K562 (cell line): ENCODE measurements around the gene APOA1. TPM values are rescaled to one million over a fixed set of nuclear protein-coding genes. Genes with fewer than 3 reads are reported as not detected.

ENCODE experiments used
- ATAC-seq: fragments of 200-7000 bp; cut with Tn5 transposase; 3 replicates; pipeline ENCODE4 v1.9.1; 2020; ENCODE audit warnings: moderate library complexity
- BruUV-seq: library from RNA; stranded (reverse); fragments of 400-500 nt; replicated peaks from 2 replicates; lab custom pipeline; 2021; lab: Mats Ljungman, UMichigan
- CTCF ChIA-PET: fragments of 300-600 bp; formaldehyde crosslinking; extraction: SDS; loops from one replicate; lab custom pipeline; 2021; ENCODE audit warnings: low intra/inter-chr PET ratio; lab: Yijun Ruan, JAX
- POLR2A ChIA-PET: fragments of 300-600, 350-650 bp; sonication (Branson Sonifier 250); formaldehyde crosslinking; extraction: SDS; loops from one replicate; lab custom pipeline; 2021; ENCODE audit warnings: antibody characterized with exemption, inconsistent platforms; lab: Yijun Ruan, JAX
- DNase-seq, 4 experiments: peaks; one replicate each; pipeline versions ENCODE4 v3.0.0 to v3.0.0-alpha.2; 2011 to 2018; ENCODE audit warnings: low spot score in 3 of 4, mixed read lengths in 3 of 4; ENCODE audit errors: extremely low read depth in 1 of 4
- FAIRE-seq: peaks from 2 replicates; lab custom pipeline; 2011; peaks lifted over from hg19 to GRCh38; lab: Jason Lieb, UNC
- H2AFZ ChIP-seq: 2 replicates; pipeline ENCODE4 v1.6.0; 2011; ENCODE audit warnings: low read depth, low read length, control low read depth, inconsistent platforms
- H3K27ac ChIP-seq: fragments of 200-600 bp; 3 replicates; pipeline ENCODE4 v1.8.0; 2011; ENCODE audit warnings: low read depth, mild to moderate bottlenecking, control low read depth, inconsistent platforms, low read length, moderate library complexity, mixed read lengths; ENCODE audit errors: extremely low read depth
- H3K27me3 ChIP-seq, 2 experiments: fragments of 300-600 bp in 1 of 2; 2 replicates in 1 of 2; 3 replicates in 1 of 2; pipeline versions ENCODE4 v1.6.0 to v1.8.0; 2011; ENCODE audit warnings: inconsistent platforms in 2 of 2, low read length in 2 of 2, mild to moderate bottlenecking in 1 of 2, mixed read lengths in 1 of 2, moderate library complexity in 1 of 2; ENCODE audit not compliant: control insufficient read depth in 2 of 2, insufficient read depth in 2 of 2
- H3K36me3 ChIP-seq: fragments of 300-600 bp; 3 replicates; pipeline ENCODE4 v1.8.0; 2011; ENCODE audit warnings: mild to moderate bottlenecking, low read length, inconsistent platforms; ENCODE audit not compliant: control insufficient read depth, insufficient read depth
- H3K4me1 ChIP-seq, 2 experiments: fragments of 200-600 bp in 1 of 2; replicated peaks in 1 of 2; 2 replicates in 1 of 2; 3 replicates in 1 of 2; pipeline versions ENCODE4 v1.5.1 to v1.8.0; 2011; ENCODE audit warnings: inconsistent platforms in 2 of 2, low read length in 2 of 2, mild to moderate bottlenecking in 1 of 2, mixed read lengths in 1 of 2, moderate library complexity in 1 of 2; ENCODE audit not compliant: control insufficient read depth in 2 of 2, insufficient read depth in 2 of 2
- H3K4me2 ChIP-seq: 2 replicates; pipeline ENCODE4 v1.6.1; 2011; ENCODE audit warnings: low read length, control low read depth, inconsistent platforms, mixed read lengths; ENCODE audit not compliant: insufficient read depth
- H3K4me3 ChIP-seq: fragments of 200-600 bp; sonication (generic), shearing (Covaris generic); 2 replicates; pipeline ENCODE4 v1.5.1; 2016; ENCODE audit warnings: control low read depth, inconsistent platforms
- H3K79me2 ChIP-seq: fragments of 200-600 bp; 3 replicates; pipeline ENCODE4 v1.8.0; 2011; ENCODE audit warnings: low read length, inconsistent platforms; ENCODE audit not compliant: control insufficient read depth, insufficient read depth
- H3K9ac ChIP-seq, 2 experiments: 2 replicates each; pipeline versions ENCODE4 v1.6.0 to v1.6.1; 2011; ENCODE audit warnings: low read depth in 2 of 2, low read length in 2 of 2, control low read depth in 1 of 2, inconsistent platforms in 1 of 2, mild to moderate bottlenecking in 1 of 2, mixed read lengths in 1 of 2; ENCODE audit not compliant: insufficient read depth in 1 of 2
- H3K9me1 ChIP-seq: one replicate; pipeline ENCODE4 v1.6.0; 2011; ENCODE audit warnings: inconsistent platforms, mild to moderate bottlenecking, low read length, moderate library complexity; ENCODE audit not compliant: control insufficient read depth, insufficient read depth
- H3K9me3 ChIP-seq: replicated peaks from 2 replicates; pipeline ENCODE4 v1.5.1; 2011; ENCODE audit warnings: low read depth, low read length, inconsistent platforms; ENCODE audit not compliant: control insufficient read depth, insufficient read depth
- H4K20me1 ChIP-seq: replicated peaks from 2 replicates; pipeline ENCODE4 v1.6.1; 2011; ENCODE audit warnings: low read length, inconsistent platforms, mixed read lengths; ENCODE audit not compliant: control insufficient read depth, insufficient read depth
- CREBBP ChIP-seq: IDR thresholded peaks from one replicate; pipeline ENCODE4 v1.6.1; 2012; ENCODE audit warnings: low read depth, mild to moderate bottlenecking, control low read depth, inconsistent platforms, low read length
- HDAC3 ChIP-seq: fragments of 450-650 bp; IDR thresholded peaks from 2 replicates; pipeline ENCODE4 v1.6.1; 2018; ENCODE audit warnings: borderline replicate concordance, mild to moderate bottlenecking, moderate library complexity; ENCODE audit not compliant: partially characterized antibody
- LEF1 ChIP-seq: fragments of 450-650 bp; IDR thresholded peaks from 2 replicates; pipeline ENCODE4 v1.6.1; 2016; ENCODE audit warnings: mild to moderate bottlenecking
- NCOA6 ChIP-seq: fragments of 450-650 bp; IDR thresholded peaks from 2 replicates; pipeline ENCODE4 v1.6.1; 2017; ENCODE audit warnings: mild to moderate bottlenecking
- NONO ChIP-seq, 2 experiments: fragments of 200-400 bp in 1 of 2; fragments of 450-650 bp in 1 of 2; formaldehyde crosslinking in 1 of 2; IDR thresholded peaks; 2 replicates each; pipeline ENCODE4 v1.6.1; 2017; ENCODE audit warnings: low read depth in 2 of 2, mild to moderate bottlenecking in 2 of 2, moderate library complexity in 2 of 2, low read length in 1 of 2
- POLR2H ChIP-seq: IDR thresholded peaks from 2 replicates; pipeline ENCODE4 v1.6.1; 2016; ENCODE audit warnings: missing genetic modification characterization, low read depth, mild to moderate bottlenecking, control low read depth, missing compliant biosample characterization, moderate library complexity
- RFX1 ChIP-seq: fragments of 450-650 bp; IDR thresholded peaks from 2 replicates; pipeline ENCODE4 v1.6.1; 2016; ENCODE audit warnings: mild to moderate bottlenecking, moderate library complexity
- RNF2 ChIP-seq: sonication (generic); IDR thresholded peaks from 2 replicates; pipeline ENCODE4 v1.6.1; 2016
- TCF7L2 ChIP-seq: fragments of 150-350 bp; IDR thresholded peaks from 2 replicates; pipeline ENCODE4 v1.6.1; 2016; ENCODE audit warnings: low read depth, mild to moderate bottlenecking, low read length, moderate library complexity
- WGBS: fragments of 100-300 bp; shearing (Covaris generic); methylation state at CpG from one replicate; pipeline ENCODE4 v1.1.6; 2016; ENCODE audit warnings: low coverage, mixed read lengths; ENCODE audit not compliant: insufficient coverage; ENCODE audit errors: missing lambda C conversion rate; 5-methylcytosine and 5-hydroxymethylcytosine counted together
- in situ Hi-C: fragments of 300-500 bp; cut with MboI; formaldehyde crosslinking; loops from 4 replicates; pipeline ENCODE4 v1.15.0; 2018; ENCODE audit warnings: inconsistent platforms, mixed read lengths
- intact Hi-C: fragments of 100-400 bp; cut with micrococcal nuclease; formaldehyde crosslinking; loops from 2 replicates; pipeline ENCODE4 v1.14.2; 2022
- polyA plus RNA-seq, 8 experiments: library from polyadenylated mRNA; depleted of rRNA in 4 of 8; stranded (reverse) in 5 of 8; unstranded in 3 of 8; fragments of >200 nt; fragmentation: Nextera tagmentation in 2 of 8; fragmentation: Illumina TruSeq in 1 of 8; extraction: Ambion mirVana in 2 of 8; extraction: Trizol in 1 of 8; gene quantifications; 2 replicates each; pipeline versions ENCODE4 v1.2.1 to v1.2.3, GENCODE V29; 2011 to 2014; ENCODE audit warnings: inconsistent platforms in 1 of 8, missing spikeins in 1 of 8
- total RNA-seq, 7 experiments: library from RNA; depleted of rRNA in 6 of 7; stranded (reverse); fragments of >200 nt in 6 of 7; fragmentation: Illumina TruSeq in 2 of 7; extraction: Trizol in 2 of 7; gene quantifications; 2 replicates each; pipeline versions ENCODE4 v1.2.1 to v1.2.3, GENCODE V29; 2011 to 2021; ENCODE audit warnings: low replicate concordance in 1 of 7
- TF ChIP-seq, protein P1 (sequence below): fragments of 450-650 bp; formaldehyde crosslinking; IDR thresholded peaks from 2 replicates; pipeline ENCODE4 v1.4.0; 2020; ENCODE audit warnings: mild to moderate bottlenecking, moderate library complexity
- TF ChIP-seq, protein P2 (sequence below), 2 experiments: fragments of 450-650 bp; conservative IDR thresholded peaks; 2 replicates each; pipeline ENCODE4 v1.6.1; 2017; ENCODE audit warnings: mild to moderate bottlenecking in 2 of 2, moderate library complexity in 2 of 2
- TF ChIP-seq, protein P3 (sequence below): fragments of 250-450 bp; sonication (Bioruptor Pico); IDR thresholded peaks from 2 replicates; pipeline ENCODE4 v1.8.0; 2021; ENCODE audit warnings: mild to moderate bottlenecking, moderate library complexity

Gene APOA1
- total and polyA plus RNA-seq, 9 of the 15 experiments (the other 6 are each of a cell fraction or from before 2014, with no cell fraction given), result 1.8 TPM; not detected in 8

DNA sequence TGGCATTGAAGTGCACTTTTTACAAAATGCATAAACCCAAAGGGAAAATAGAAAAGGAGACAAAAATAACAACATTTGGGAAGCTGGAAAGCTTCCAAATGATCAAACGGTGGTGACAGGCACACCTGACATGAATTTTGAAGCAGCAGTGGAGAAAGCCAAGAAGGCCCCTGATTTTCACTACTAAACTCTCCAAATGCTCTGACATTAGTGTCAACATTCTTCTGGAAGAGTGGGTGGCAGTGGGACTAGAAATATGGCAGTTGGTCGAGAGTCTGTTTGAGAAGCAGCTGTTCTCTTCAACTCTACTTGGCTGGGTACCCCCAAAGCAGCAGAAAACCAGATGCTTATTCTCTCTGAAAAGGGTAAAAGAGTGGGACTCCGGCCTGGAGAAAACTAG is 33.4 kb downstream of the APOA1 start:
- CTCF ChIA-PET, result no interaction called here
- H3K4me1 ChIP-seq, result no peaks in the 10 kb centered on the region
- H3K27me3 ChIP-seq, result peaks cover 4 to 14% of the 10 kb centered on the region in 2 experiments; a peak in 3 of 5 replicates
- no peaks in the 10 kb centered on the region for H3K79me2 ChIP-seq
- H3K27ac ChIP-seq, result no peak overlapping the region
- POLR2A ChIA-PET, result no interaction called here
- 4% methylated on average over 3 of the region's 3 CpGs for WGBS
- H3K4me3 ChIP-seq, result no peak overlapping the region
- H3K9me1 ChIP-seq, result no peaks in the 10 kb centered on the region
- H2AFZ ChIP-seq, result no peak overlapping the region
- H4K20me1 ChIP-seq, result no peaks in the 10 kb centered on the region; the same call in 1 of the 2 replicates
- intact Hi-C loops (no loop called here), in situ Hi-C loops (no loop called here)
- no peaks in the 10 kb centered on the region for H3K9me3 ChIP-seq
- no TSS peak for BruUV-seq
- no peak for FAIRE-seq
- TF ChIP-seq, protein P1, sequence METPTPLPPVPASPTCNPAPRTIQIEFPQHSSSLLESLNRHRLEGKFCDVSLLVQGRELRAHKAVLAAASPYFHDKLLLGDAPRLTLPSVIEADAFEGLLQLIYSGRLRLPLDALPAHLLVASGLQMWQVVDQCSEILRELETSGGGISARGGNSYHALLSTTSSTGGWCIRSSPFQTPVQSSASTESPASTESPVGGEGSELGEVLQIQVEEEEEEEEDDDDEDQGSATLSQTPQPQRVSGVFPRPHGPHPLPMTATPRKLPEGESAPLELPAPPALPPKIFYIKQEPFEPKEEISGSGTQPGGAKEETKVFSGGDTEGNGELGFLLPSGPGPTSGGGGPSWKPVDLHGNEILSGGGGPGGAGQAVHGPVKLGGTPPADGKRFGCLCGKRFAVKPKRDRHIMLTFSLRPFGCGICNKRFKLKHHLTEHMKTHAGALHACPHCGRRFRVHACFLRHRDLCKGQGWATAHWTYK (CRISPR knock-in tag), result no peak
- no peak for TF ChIP-seq TCF7L2
- no peak for TF ChIP-seq HDAC3
- no peak for TF ChIP-seq RNF2
- TF ChIP-seq, protein P2, sequence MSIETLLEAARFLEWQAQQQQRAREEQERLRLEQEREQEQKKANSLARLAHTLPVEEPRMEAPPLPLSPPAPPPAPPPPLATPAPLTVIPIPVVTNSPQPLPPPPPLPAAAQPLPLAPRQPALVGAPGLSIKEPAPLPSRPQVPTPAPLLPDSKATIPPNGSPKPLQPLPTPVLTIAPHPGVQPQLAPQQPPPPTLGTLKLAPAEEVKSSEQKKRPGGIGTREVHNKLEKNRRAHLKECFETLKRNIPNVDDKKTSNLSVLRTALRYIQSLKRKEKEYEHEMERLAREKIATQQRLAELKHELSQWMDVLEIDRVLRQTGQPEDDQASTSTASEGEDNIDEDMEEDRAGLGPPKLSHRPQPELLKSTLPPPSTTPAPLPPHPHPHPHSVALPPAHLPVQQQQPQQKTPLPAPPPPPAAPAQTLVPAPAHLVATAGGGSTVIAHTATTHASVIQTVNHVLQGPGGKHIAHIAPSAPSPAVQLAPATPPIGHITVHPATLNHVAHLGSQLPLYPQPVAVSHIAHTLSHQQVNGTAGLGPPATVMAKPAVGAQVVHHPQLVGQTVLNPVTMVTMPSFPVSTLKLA (conservative IDR thresholded peaks at IDR 0.05), result no peak
- TF ChIP-seq RFX1, result no peak
- no peak for TF ChIP-seq POLR2H (tag)
- TF ChIP-seq, protein P3, sequence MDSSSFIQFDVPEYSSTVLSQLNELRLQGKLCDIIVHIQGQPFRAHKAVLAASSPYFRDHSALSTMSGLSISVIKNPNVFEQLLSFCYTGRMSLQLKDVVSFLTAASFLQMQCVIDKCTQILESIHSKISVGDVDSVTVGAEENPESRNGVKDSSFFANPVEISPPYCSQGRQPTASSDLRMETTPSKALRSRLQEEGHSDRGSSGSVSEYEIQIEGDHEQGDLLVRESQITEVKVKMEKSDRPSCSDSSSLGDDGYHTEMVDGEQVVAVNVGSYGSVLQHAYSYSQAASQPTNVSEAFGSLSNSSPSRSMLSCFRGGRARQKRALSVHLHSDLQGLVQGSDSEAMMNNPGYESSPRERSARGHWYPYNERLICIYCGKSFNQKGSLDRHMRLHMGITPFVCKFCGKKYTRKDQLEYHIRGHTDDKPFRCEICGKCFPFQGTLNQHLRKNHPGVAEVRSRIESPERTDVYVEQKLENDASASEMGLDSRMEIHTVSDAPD, result no peak
- TF ChIP-seq CREBBP, result no peak
- TF ChIP-seq LEF1, result no peak
- no peak for TF ChIP-seq NONO (IDR thresholded peaks at IDR 0.05; ENCODE audit: low read depth in 2 of 2, low read length in 1 of 2)
- no peak for TF ChIP-seq NCOA6
- no peak overlapping the region for H3K9ac ChIP-seq
- no peak for ATAC-seq
- DNase-seq, result no peak
- H3K4me2 ChIP-seq, result no peak overlapping the region
- no peaks in the 10 kb centered on the region for H3K36me3 ChIP-seq
